GM18907 (cell line): ENCODE results near the gene HOXB1.

Source experiments
- ATAC-seq: cut with Tn5 transposase; IDR thresholded peaks from one replicate; pipeline ENCODE4 v1.9.1; 2021; ENCODE audit warnings: mild to moderate bottlenecking, moderate library complexity; ENCODE audit not compliant: unreplicated experiment

Gene HOXB1

DNA sequence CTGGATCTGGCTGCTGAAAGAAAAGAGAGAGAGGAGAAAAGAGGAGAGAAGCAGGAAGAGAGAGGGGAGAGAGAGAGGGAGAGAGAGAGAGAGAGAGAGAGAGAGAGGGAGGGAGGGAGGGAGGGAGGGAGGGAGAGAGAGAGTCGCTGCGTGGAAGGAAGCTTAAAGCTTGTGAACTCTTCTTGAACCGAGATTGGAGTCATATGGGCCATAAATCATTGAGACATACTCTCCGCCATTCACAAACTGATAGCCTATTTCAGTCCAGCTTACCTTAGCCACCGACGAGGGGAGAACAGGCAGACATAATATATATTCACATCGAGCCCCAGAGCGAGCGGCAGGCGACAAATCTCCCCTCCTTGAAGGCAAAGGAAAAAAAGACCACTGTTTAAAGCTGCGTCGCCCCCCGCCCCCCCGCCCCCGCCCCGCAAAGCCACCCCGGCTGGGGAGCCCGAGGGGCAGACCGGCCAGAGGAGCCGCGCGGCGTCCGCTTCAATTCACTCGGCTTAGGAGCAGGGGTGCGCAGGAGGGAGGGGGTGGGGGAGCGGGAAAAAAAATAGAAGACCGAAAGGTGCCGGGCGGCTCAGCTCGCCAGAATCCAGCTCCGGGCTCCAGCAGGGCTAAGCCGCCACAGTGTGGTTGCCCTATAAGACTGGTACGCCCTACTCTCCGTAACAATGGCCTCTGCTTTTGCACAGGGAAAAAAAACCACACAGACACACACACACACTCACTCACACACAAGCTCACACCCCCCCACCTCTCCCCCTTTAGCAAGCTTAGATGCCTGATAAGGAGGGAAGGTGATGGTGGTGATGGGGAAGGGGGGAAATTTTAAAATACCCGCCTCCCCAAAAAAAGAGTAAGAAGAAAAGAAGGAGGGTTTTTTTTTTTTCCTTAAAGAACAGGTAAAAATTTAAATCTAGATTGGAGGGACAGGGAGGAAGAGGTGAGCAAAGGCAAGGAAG lies 24.7 kb upstream of the HOXB1 start:
- ATAC-seq, result no peak

DNA sequence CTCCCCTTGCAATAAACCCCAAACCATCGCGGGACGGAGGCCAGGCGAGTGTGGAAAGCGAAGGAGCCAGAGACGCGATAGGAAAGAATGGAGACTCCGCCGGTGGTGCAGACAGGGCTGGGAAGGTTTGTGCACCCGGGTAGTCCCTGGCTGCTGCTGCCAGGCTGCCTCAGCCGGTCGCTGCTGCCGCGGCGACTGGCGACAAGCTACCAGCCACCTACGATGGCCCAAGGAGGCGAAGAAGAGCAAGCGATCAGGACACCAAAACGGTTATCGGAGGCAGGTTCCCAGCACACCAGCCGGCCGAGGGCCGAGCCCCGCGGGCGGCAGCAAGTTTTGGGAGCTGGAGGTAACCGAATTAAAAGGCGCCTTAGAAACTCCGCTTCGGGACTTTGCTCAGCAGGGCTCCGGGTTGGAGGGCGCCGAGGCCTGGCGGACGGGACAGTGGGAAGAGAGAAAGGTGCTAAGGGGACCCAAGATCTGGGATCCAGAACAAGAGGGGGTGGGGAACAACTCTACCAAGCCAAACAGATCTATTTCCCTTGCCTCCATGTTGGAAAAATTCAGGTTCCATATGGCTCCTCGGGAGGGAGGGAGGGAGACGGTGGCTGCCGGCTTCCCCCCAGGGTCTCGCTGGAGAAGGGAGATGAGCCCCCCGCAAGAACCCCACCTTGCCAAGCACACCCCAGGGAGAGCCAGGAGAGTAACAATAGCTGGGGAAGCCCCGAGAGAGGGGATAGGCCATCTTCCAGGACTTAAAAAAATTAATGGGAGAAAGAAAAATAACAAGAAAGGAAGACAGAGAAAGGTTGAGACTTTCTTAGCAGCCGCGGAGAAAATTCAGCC lies 23.8 kb upstream of the HOXB1 start:
- no peak for ATAC-seq

DNA sequence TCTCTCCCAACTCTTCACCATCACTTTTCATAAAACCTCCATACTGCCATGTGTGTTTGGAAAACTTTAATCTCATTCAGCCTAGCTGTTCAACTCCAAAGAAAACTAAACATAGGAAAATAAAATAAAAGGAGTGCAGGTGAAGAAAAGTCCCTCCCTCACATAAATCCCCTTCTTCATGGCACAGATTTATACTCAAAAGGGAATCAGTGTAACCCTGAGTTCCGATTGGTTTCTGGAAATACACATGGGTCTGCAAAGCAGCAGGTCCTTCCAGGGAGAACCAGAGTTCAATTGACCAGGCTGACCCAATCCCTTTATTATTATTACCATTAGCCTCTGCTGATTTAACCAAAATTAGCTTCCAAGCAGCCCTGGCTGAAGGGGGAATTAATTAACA lies 23.0 kb upstream of the HOXB1 start:
- no peak for ATAC-seq

DNA sequence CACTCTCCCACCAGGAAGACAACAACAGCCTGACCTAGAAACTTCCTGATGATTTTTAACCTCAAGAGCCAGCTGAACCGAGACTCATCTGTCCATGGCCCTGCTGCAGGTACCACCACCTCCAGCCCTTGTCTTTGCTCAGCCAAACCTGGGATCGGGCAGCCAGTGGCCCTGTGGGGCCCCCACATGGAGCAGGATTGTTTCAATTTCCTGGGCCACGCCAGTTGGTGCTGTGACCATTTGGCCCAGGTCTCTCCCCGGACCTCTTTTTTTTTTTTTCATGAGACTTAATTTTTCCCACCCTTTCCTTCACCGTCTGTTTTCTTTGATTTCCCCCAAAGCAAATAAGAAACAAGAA lies 22.4 kb upstream of the HOXB1 start:
- ATAC-seq, result no peak

DNA sequence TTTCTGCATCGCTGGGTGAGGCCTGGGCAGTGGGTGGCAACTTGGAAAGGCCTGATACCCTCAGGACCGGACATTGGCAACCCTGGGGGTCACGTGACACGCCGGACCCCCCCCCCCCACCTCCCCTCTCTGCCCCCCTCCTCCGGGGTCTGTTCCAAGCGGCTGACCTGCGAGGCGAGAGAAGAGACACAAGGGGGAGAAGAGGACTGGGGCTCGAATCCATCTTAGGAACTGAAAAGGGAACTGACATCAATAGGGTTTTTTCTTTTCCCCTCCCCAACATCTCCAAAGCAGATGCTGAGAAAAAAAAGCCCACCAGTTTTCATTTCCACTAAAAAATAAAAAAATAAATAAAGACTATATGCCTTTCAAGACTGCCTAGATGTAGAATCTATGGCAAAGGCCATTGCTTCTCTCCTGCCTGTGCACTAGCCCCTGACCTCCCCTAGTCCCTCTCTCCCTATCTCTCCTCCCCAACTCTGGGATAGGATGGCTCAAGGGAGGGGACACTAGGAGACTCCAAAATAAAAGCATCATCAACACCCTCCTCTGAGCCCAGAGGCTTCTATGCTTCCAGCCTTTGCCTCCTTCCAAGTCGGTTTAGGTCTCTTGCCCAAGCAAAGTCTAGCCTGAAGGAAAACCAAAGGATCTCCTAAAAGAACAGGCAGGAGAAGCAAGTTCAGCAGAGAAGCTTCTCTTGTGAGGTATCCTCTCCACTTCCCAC lies 21.8 kb upstream of the HOXB1 start:
- ATAC-seq, result no peak

DNA sequence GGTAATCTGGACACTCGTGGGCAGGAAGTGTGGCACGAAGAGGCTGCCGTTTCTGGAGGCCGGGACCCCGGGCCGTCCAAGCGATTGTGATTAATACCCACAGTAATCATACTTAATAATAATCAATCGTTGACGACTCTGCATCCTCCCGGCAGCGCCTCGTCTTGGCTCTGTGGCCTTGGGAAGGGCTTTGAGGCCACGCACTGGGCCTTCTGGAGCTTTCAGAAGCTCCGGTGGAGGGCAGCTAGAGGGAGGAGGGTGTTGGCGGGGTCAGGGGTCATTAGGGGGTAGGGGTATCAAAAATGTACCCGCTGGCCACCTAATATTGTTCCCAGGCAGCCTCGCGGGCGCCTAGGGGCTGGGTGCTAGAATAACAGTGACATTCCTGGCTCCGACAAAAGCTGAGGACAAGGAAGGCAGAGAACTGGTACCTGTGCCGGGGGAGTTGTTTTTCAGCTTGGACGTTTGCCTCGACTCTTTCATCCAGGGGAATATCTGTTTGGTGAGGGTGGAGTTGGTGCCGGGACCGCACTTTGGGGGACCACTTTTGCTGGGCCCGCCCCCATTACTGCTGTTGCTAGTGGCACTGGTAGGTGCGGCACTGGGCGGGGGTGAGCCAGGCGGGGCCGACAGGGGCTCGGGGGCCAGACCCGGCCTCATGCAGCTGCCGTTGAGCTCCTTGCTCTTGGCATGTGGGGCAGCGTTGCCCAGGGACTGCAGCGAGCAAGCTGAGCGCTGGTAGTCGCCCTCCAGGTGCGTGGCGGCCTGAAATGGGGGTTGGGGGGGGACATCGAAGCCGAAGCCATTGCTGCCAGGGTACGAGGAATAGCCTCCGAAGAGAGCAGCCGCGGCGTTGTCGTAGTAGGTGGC lies 21.0 kb upstream of the HOXB1 start:
- ATAC-seq, result no peak

DNA sequence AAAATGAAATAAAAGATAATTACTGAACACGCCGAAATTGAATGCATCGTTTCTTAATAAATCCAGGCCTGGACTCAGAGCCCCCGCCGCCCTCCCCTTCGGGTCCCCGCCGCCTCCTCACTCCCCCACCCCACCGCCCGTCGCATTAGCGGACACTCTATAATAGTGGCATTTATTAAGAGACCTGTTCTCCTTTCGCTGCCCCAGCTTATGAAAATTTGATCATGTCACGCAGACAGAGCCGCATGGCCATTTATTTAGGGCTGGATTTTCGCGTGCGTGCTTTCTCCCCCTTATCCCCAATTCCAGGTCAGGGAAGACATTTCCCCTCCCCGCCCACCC lies 20.4 kb upstream of the HOXB1 start:
- ATAC-seq, result no peak

DNA sequence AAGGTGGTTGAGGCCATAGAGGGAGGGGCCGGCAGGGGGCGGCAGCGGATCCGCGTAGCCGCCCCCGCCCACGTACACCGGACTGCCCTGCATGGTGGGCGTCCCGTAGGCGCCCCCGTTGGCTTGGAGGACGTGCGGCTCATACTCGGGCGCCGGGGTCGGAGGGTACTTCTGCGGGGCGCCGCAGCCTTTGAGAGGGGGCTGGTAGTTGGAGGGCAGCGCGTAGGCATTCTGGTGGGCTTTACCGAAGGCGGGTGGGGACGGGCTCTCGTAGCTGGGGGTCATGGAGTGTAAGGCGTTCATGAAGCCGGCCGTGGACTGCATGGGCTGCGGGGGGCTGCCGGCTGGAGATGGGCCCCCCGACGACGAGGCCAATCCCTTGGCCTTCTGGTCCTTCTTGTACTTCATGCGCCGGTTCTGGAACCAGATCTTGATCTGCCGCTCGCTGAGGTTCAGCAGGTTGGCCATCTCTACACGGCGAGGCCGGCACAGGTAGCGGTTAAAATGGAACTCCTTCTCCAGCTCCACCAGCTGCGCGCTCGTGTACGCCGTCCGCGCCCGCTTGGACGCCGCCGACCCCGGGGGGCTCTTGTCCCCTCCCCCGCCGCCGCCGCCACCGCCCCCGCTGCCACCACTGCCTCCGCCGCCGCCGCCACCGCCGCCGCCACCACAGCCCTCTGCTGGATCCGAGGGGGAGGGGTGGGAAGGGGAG lies 19.8 kb upstream of the HOXB1 start:
- no peak for ATAC-seq

DNA sequence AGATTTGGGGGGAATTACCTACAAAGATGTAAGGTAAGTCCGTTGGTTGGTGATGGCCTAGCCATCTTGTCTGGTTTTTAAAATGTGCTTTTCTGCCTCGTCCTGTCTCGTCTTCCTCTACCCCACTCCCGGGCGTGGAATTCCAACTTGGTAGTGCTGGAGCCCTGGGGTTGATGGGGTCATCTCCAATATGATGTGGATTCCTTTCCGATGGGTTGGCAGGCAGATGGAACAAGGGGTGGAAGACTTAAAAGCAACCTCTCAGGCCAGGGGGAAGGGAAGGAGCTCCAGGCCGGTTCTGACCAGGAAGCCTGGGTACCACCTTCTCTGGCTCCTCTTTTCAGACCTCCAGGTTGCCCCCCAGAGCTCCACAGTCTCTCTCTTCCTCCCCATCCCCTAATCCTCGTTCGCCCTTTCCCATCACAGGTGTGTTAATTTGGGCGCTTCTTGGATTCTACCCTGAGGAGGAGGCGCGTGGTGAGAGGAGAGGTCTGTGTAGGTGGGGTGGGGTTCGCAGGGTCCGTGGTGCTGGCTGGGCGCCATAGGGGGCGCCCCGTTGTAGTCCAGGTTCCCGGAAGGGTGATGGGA lies 19.2 kb upstream of the HOXB1 start:
- ATAC-seq, result no peak

DNA sequence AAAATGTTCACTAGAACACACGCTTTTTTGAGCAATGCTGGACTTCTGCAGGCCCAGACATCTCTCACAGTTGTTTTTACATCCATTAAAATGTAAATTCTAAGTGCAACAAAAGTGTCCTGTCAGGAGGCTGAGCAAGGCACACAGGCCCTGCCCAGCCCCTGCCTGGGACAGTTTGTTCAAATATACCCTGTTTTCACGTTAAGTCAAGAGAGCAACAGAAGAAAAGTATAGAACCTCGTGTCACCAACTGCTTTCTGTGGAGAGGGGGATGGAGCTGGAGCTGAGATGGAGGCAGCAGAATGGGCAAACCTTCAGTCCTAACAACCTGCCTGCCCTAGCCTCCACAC lies 18.4 kb upstream of the HOXB1 start:
- ATAC-seq, result no peak

DNA sequence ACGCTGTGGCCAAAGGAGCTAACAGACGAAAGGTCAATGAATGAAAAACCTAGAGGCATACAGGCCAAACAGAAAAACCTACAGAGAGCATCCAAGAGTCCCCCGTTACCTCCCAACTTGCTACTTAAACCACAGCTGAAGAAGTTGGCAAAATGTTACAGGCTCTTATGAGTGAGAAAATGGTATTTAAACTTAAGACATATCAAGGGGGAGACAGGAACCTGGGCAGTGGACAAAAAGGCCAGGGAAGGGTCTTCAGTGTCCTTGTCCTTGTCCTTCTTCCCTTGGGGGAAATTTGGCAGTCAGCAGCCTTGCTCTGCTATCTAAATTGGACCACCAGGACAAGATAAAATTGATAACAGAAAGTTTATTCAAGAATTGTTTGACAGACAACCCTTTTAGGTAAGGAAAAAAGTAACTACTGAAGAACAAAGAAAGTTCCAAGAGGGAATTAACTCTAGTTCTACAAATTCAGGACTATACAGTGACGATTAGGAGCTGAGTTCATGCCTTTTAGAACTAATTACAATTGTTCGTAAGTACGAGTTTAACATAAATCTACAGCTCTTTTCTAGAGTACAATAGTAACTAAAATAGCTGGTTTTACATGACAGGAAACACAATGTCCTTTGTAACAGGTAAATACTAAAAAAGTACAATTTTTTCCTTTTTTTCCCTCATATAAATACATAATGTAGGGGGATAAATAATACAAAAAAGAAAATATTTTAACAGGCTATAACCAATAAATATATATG lies 17.9 kb upstream of the HOXB1 start:
- ATAC-seq, result no peak

DNA sequence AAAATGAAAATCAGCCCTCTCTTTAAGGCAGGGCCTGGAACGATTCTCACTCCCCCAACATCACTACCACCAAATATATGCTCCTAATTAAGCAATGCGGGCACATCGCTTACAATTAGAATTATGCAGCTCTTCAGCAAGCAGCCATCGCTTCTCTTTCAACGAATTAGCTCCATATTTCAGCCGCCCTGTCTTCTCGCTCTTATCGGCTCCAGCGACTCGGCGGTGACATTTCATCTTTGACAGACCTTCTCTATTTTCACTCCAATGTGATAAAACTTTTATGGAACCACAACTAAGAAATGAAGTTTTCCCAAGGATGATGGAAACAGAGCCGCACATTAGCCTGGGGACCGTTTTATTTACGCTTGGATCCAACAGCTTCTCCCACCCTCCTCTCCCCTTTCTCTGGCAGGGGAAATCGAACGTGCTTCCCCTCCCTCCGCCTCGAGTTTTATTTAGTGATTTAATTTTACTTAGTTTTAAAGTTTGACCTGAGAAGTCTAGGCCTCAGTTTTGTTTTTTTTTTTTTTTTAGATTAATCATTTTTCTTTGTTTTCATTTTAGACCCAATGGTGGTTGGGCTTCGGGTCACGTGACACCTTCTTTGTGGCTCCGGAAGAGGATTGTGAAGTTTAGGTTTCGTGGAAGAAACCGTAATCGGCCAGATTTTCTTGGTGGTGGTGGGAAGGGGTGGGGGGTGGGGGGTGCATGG lies 17.2 kb upstream of the HOXB1 start:
- ATAC-seq, result no peak

DNA sequence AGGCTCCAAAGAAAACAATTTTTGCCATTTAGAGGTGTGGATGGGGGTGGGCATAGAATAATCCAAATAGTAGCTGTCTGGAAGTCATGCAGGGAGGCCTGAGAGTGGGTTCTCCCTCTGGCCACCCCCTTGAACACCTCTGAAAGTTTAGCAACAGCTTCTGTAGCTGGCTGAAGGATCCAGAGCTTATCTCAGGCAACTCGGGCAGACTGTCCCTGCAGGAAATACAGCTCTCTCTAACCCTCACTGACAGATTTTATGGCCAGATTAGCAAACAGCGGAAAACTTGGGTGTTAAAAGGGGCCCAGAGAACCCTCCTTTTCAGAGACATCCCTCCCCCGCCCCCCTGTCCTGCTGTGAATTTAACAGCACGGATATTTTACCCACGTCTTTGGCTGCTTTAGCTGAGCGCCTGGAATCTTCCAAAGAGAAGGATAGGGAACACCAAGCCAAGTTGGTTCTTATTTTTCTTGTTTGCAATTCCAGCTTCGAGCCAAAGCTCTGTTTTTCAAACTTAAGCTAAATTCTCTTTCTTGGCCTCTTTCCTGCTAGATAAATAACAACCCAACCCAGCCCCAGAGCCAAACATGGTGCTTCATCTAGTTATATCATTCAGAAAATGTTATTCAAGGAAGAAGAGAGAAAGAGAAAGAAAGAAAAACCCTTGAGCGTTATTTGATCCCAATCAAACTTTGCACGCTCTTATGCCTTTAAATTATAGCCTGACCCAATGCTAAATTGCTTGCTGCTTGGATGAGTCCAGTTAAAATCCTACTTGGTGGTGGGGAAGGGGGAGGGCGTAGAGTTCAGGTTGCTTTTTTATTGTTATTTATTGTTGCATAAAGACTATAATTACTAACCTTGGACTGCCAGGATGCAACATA lies 16.4 kb upstream of the HOXB1 start:
- no peak for ATAC-seq

DNA sequence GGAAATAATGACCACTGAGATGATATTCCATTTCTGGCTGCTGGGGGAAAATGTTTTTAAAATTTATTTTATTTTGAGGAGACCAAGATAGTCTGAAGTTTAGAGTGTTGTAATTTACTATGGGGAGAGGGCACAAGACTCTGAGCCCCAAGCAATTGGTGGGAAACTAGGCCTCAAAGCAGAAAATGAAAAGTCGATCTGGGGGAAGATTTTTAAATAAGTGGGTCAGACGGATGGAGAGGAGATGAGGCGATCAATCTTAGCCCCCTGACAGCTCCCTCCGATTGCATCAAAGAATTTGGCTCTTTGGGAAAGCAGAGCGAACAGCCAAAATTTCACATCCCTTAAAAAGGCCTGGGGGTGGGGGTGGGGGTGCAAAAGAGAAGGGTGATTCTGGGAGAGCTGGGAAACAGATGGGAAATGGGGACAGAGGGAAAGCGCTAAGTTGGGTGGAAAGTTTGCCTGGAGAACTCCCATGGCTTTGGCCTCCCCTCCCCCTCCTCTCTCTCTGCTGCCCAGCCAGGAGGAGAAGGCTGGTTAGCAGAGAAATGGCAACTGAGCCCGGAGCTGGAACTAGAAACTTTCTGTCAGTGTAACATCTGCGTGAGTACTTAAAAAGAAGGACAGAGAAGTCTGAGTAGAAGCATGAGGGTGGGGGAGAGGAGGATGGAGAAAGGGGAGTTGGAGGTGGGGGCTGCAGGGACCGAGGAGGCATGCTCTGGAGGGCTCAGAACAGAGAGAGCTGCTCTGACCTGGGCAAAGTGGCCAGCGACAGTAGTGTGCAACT lies 15.5 kb upstream of the HOXB1 start:
- no peak for ATAC-seq

DNA sequence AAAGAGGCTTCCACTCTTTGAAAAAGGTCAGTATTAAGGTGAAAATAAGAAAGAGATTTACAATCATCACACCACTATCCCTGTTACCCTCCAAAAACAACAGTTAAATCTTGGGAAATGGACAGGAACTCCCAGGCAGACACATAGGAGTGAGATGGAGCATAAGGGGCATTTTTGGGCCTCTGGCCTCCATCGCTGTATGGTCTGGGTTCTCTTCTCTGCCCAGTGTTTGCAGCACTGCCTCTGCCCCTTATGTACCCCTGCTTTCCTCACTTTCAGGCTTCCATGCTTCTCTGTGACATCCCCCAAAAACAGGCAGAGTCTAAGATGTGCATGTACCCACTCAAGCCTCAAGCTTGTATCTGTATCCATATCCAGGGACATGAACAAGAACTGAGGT lies 14.7 kb upstream of the HOXB1 start:
- no peak for ATAC-seq

DNA sequence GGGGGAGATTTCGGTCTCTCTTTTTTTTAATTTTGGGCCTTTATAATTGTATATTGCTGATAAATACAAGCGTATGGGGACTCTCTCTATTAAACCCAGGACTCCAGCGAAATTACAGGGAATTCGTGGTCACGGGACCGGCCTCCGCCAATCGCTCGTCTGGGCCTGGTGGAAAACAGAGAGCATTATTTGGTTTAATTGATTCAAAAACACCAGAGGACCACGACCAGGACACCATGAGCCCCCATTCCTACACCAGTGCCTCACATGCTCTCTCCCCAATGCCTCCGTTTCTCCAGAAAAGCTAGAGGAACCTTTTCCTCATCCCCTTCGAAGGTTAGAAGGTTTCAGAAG lies 14.2 kb upstream of the HOXB1 start, which contains the start of gene HOXB2:
TSS of gene HOXB2 (minus strand) at position 88 of the 354 bp plus-strand sequence. CDS start 198 bp downstream, outside the sequence.
- no peak for ATAC-seq
